ENCODE data around the gene SSTR1.

Gene SSTR1

DNA sequence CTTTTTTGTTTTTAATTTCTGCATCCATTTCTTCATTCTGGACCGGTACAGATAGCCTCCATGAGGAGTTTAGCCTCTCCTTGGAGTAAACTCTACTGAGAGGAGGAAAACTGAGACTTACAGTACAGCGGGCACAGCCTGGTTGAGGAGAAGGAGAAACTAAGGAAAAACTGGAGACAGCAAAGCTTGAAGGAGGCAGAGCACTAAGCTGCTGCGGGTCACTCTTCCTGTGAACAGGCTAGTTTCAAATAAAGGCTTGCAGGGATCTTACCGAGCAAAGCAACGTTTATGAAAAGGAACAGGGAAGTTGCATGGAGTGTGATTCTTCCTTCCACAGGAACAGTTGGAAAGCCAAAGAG is 348 bp upstream of the SSTR1 start:
- Histone ChIP-seq H4K20me1 (ENCODE audit: control insufficient read depth, insufficient read depth, low read depth, low read length) (no peaks in the 10 kb centered on the region), H3K4me3 (ENCODE audit: low read length) (no peak overlapping the region), H3F3A (ENCODE audit: control insufficient read depth, insufficient read depth) (no peaks in the 10 kb centered on the region), H3K27me3 (ENCODE audit: control insufficient read depth, low read length) (no peaks in the 10 kb centered on the region), H3K9me3 (ENCODE audit: control insufficient read depth, insufficient read depth, low read length) (peaks cover 32% of the 10 kb centered on the region), H3K9me2 (replicated peaks; ENCODE audit: control insufficient read depth, low read length) (no peaks in the 10 kb centered on the region), H3K79me2 (ENCODE audit: control insufficient read depth, low read length) (no peaks in the 10 kb centered on the region), H3K36me3 (ENCODE audit: control insufficient read depth, low read length) (no peaks in the 10 kb centered on the region), H3K4me2 (ENCODE audit: low read length) (no peak overlapping the region), H3K27ac (ENCODE audit: low read depth, low read length) (no peak overlapping the region), H3K4me1 (ENCODE audit: control insufficient read depth, low read length) (no peaks in the 10 kb centered on the region)
- TF ChIP-seq, protein P1, sequence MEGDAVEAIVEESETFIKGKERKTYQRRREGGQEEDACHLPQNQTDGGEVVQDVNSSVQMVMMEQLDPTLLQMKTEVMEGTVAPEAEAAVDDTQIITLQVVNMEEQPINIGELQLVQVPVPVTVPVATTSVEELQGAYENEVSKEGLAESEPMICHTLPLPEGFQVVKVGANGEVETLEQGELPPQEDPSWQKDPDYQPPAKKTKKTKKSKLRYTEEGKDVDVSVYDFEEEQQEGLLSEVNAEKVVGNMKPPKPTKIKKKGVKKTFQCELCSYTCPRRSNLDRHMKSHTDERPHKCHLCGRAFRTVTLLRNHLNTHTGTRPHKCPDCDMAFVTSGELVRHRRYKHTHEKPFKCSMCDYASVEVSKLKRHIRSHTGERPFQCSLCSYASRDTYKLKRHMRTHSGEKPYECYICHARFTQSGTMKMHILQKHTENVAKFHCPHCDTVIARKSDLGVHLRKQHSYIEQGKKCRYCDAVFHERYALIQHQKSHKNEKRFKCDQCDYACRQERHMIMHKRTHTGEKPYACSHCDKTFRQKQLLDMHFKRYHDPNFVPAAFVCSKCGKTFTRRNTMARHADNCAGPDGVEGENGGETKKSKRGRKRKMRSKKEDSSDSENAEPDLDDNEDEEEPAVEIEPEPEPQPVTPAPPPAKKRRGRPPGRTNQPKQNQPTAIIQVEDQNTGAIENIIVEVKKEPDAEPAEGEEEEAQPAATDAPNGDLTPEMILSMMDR (IDR thresholded peaks at IDR 0.05; ENCODE audit: low read depth, low read length, poor library complexity, severe bottlenecking): no peak
- TF ChIP-seq EZH2phosphoT487 (IDR thresholded peaks at IDR 0.05; ENCODE audit: borderline replicate concordance, low read length): no peak

DNA sequence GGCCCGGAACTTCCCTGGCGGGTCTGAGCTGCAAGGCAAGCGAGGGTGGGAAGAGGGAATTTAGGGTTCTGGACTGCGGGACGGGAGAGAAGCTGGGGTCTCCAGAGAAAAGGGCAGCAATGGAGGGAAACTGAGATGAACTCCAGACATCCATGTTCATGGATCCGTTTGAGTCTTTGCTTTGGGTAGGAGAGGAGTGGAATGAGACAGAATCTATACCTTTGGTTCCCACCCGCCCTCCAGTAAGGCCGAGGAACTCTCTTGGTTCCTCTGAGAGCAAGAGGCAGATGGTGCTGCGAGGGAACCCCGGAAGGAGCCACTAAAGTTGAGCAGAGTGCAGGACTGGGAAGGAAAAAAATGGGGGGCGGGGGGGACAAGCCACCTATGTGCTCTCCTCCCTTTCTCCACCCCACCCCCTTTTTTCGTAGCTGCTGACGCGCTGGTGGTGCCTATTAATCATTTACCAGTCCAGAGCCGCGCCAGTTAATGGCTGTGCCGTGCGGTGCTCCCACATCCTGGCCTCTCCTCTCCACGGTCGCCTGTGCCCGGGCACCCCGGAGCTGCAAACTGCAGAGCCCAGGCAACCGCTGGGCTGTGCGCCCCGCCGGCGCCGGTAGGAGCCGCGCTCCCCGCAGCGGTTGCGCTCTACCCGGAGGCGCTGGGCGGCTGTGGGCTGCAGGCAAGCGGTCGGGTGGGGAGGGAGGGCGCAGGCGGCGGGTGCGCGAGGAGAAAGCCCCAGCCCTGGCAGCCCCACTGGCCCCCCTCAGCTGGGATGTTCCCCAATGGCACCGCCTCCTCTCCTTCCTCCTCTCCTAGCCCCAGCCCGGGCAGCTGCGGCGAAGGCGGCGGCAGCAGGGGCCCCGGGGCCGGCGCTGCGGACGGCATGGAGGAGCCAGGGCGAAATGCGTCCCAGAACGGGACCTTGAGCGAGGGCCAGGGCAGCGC is 1.2 kb downstream of the SSTR1 start:
- Histone ChIP-seq H3K27me3 (ENCODE audit: control insufficient read depth, low read length) (no peaks in the 10 kb centered on the region), H4K20me1 (ENCODE audit: control insufficient read depth, insufficient read depth, low read depth, low read length) (no peaks in the 10 kb centered on the region), H3K36me3 (ENCODE audit: control insufficient read depth, low read length) (no peaks in the 10 kb centered on the region), H3K4me1 (ENCODE audit: control insufficient read depth, low read length) (no peaks in the 10 kb centered on the region), H3K4me2 (ENCODE audit: low read length) (no peak overlapping the region), H3K4me3 (ENCODE audit: low read length) (no peak overlapping the region), H3K27ac (ENCODE audit: low read depth, low read length) (no peak overlapping the region), H3K79me2 (ENCODE audit: control insufficient read depth, low read length) (no peaks in the 10 kb centered on the region), H3K9me3 (ENCODE audit: control insufficient read depth, insufficient read depth, low read length) (peaks cover 32% of the 10 kb centered on the region), H3F3A (ENCODE audit: control insufficient read depth, insufficient read depth) (no peaks in the 10 kb centered on the region), H3K9me2 (replicated peaks; ENCODE audit: control insufficient read depth, low read length) (no peaks in the 10 kb centered on the region)
- TF ChIP-seq, protein P1 (IDR thresholded peaks at IDR 0.05; ENCODE audit: low read depth, low read length, poor library complexity, severe bottlenecking): no peak
- TF ChIP-seq EZH2phosphoT487 (IDR thresholded peaks at IDR 0.05; ENCODE audit: borderline replicate concordance, low read length): no peak

DNA sequence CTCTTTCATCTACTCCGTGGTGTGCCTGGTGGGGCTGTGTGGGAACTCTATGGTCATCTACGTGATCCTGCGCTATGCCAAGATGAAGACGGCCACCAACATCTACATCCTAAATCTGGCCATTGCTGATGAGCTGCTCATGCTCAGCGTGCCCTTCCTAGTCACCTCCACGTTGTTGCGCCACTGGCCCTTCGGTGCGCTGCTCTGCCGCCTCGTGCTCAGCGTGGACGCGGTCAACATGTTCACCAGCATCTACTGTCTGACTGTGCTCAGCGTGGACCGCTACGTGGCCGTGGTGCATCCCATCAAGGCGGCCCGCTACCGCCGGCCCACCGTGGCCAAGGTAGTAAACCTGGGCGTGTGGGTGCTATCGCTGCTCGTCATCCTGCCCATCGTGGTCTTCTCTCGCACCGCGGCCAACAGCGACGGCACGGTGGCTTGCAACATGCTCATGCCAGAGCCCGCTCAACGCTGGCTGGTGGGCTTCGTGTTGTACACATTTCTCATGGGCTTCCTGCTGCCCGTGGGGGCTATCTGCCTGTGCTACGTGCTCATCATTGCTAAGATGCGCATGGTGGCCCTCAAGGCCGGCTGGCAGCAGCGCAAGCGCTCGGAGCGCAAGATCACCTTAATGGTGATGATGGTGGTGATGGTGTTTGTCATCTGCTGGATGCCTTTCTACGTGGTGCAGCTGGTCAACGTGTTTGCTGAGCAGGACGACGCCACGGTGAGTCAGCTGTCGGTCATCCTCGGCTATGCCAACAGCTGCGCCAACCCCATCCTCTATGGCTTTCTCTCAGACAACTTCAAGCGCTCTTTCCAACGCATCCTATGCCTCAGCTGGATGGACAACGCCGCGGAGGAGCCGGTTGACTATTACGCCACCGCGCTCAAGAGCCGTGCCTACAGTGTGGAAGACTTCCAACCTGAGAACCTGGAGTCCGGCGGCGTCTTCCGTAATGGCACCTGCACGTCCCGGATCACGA is 2.2 kb downstream of the SSTR1 start:
- TF ChIP-seq, protein P1 (IDR thresholded peaks at IDR 0.05; ENCODE audit: low read depth, low read length, poor library complexity, severe bottlenecking): no peak
- TF ChIP-seq EZH2phosphoT487 (IDR thresholded peaks at IDR 0.05; ENCODE audit: borderline replicate concordance, low read length): no peak
- Histone ChIP-seq H3K27ac (ENCODE audit: low read depth, low read length) (no peak overlapping the region), H3K4me2 (ENCODE audit: low read length) (no peak overlapping the region), H3K27me3 (ENCODE audit: control insufficient read depth, low read length) (no peaks in the 10 kb centered on the region), H3K4me3 (ENCODE audit: low read length) (no peak overlapping the region), H4K20me1 (ENCODE audit: control insufficient read depth, insufficient read depth, low read depth, low read length) (no peaks in the 10 kb centered on the region), H3K9me3 (ENCODE audit: control insufficient read depth, insufficient read depth, low read length) (peaks cover 32% of the 10 kb centered on the region), H3K79me2 (ENCODE audit: control insufficient read depth, low read length) (no peaks in the 10 kb centered on the region), H3K36me3 (ENCODE audit: control insufficient read depth, low read length) (no peaks in the 10 kb centered on the region), H3K9me2 (replicated peaks; ENCODE audit: control insufficient read depth, low read length) (no peaks in the 10 kb centered on the region), H3K4me1 (ENCODE audit: control insufficient read depth, low read length) (no peaks in the 10 kb centered on the region), H3F3A (ENCODE audit: control insufficient read depth, insufficient read depth) (no peaks in the 10 kb centered on the region)
